ENCODE data around the gene LSAMP. TPM values are rescaled to one million over a fixed set of nuclear protein-coding genes. Genes with fewer than 3 reads are reported as not detected.

LSAMP gene
- total RNA-seq, 1 donor from 2014 or later, result 30.1 TPM

GRCh38 chr3:116338713-116339112, 106.6 kb downstream of the LSAMP start:
- no peak for DNase-seq (ENCODE audit: low spot score in 2 of 2, unreplicated experiment in 2 of 2)
- H3K27me3 Mint-ChIP-seq (ENCODE audit: low read depth), result no peaks in the 10 kb centered on the region
- H3K27ac Mint-ChIP-seq, result no peak overlapping the region
- H3K9me3 Mint-ChIP-seq, result peaks cover 13% of the 10 kb centered on the region
- no peak for TF ChIP-seq CTCF (IDR thresholded peaks at IDR 0.05; ENCODE audit: unreplicated experiment)
- no peaks in the 10 kb centered on the region for H3K36me3 Mint-ChIP-seq
- H3K4me3 Mint-ChIP-seq, result no peak overlapping the region
- H3K4me1 Mint-ChIP-seq, result peaks cover 26% of the 10 kb centered on the region

GRCh38 chr3:116337229-116337628, 108.1 kb downstream of the LSAMP start:
- H3K27me3 Mint-ChIP-seq (ENCODE audit: low read depth), result no peaks in the 10 kb centered on the region
- H3K4me1 Mint-ChIP-seq, result peaks cover 17% of the 10 kb centered on the region
- no peak overlapping the region for H3K27ac Mint-ChIP-seq
- TF ChIP-seq CTCF (IDR thresholded peaks at IDR 0.05; ENCODE audit: unreplicated experiment), result no peak
- H3K9me3 Mint-ChIP-seq, result peaks cover 20% of the 10 kb centered on the region
- H3K4me3 Mint-ChIP-seq, result no peak overlapping the region
- H3K36me3 Mint-ChIP-seq, result peaks cover 4% of the 10 kb centered on the region
- DNase-seq (ENCODE audit: low spot score in 2 of 2, unreplicated experiment in 2 of 2), result no peak

- no peak for DNase-seq (ENCODE audit: low spot score in 2 of 2, unreplicated experiment in 2 of 2)
- TF ChIP-seq CTCF (IDR thresholded peaks at IDR 0.05; ENCODE audit: unreplicated experiment), result no peak
- Mint-ChIP-seq H3K4me1 (no peaks in the 10 kb centered on the region), H3K36me3 (peaks cover 10% of the 10 kb centered on the region), H3K9me3 (peaks cover 31% of the 10 kb centered on the region), H3K27me3 (ENCODE audit: low read depth) (no peaks in the 10 kb centered on the region), H3K4me3 (no peak overlapping the region), H3K27ac (no peak overlapping the region)
These were observed 113.9 kb downstream of the LSAMP start for GRCh38 chr3:116331380-116331779.

- H3K36me3 Mint-ChIP-seq, result no peaks in the 10 kb centered on the region
- DNase-seq (ENCODE audit: low spot score in 2 of 2, unreplicated experiment in 2 of 2), result no peak
- H3K27ac Mint-ChIP-seq, result no peak overlapping the region
- H3K9me3 Mint-ChIP-seq, result peaks cover 3% of the 10 kb centered on the region
- no peaks in the 10 kb centered on the region for H3K27me3 Mint-ChIP-seq (ENCODE audit: low read depth)
- TF ChIP-seq CTCF (IDR thresholded peaks at IDR 0.05; ENCODE audit: unreplicated experiment), result no peak
- no peak overlapping the region for H3K4me3 Mint-ChIP-seq
- peaks cover 8% of the 10 kb centered on the region for H3K4me1 Mint-ChIP-seq
These were observed 122.4 kb downstream of the LSAMP start for GRCh38 chr3:116322750-116323375.

- H3K36me3 Mint-ChIP-seq, result no peaks in the 10 kb centered on the region
- peaks cover 17% of the 10 kb centered on the region for H3K4me1 Mint-ChIP-seq
- no peak overlapping the region for H3K4me3 Mint-ChIP-seq
- H3K9me3 Mint-ChIP-seq, result no peaks in the 10 kb centered on the region
- TF ChIP-seq CTCF (IDR thresholded peaks at IDR 0.05; ENCODE audit: unreplicated experiment), result no peak
- no peak for DNase-seq (ENCODE audit: low spot score in 2 of 2, unreplicated experiment in 2 of 2)
- no peaks in the 10 kb centered on the region for H3K27me3 Mint-ChIP-seq (ENCODE audit: low read depth)
- no peak overlapping the region for H3K27ac Mint-ChIP-seq
These were observed 126.9 kb downstream of the LSAMP start for GRCh38 chr3:116318370-116318769.

GRCh38 chr3:116316771-116317170, 128.5 kb downstream of the LSAMP start:
- Mint-ChIP-seq H3K4me3 (no peak overlapping the region), H3K36me3 (no peaks in the 10 kb centered on the region), H3K9me3 (no peaks in the 10 kb centered on the region), H3K27ac (no peak overlapping the region), H3K27me3 (ENCODE audit: low read depth) (peaks cover 3% of the 10 kb centered on the region), H3K4me1 (peaks cover 16% of the 10 kb centered on the region)
- no peak for TF ChIP-seq CTCF (IDR thresholded peaks at IDR 0.05; ENCODE audit: unreplicated experiment)
- no peak for DNase-seq (ENCODE audit: low spot score in 2 of 2, unreplicated experiment in 2 of 2)
